ENCODE results near the gene RUNX3. TPM values are rescaled to one million over a fixed set of nuclear protein-coding genes. Genes with fewer than 3 reads are reported as not detected.
A peak's percentile ranks its signal among the peaks of the same experiment; 100 is the strongest.

RUNX3 gene
- total RNA-seq, 2 experiments from 2014 or later = 12.2 to 39.5 TPM

- peak overlapping the region; percentile 76 for H3K27ac ChIP-seq (ENCODE audit: low read depth, low read length, poor library complexity, severe bottlenecking)
- peak overlapping the region; percentile 93 for H2AFZ ChIP-seq (ENCODE audit: low read length)
- H3K79me2 ChIP-seq (ENCODE audit: insufficient read depth, low read depth, low read length) = peaks cover 7% of the 10 kb centered on the region; the same call in 1 of the 2 replicates
- DNase-seq (ENCODE audit: low spot score) = peak; percentile 91
- ChIA-PET CTCF (ENCODE audit: unreplicated experiment) (no interaction called here), POLR2A (interaction anchor here (0.6 to 1.7 kb wide), 6 partner anchors 13 to 1198 kb away, joined by 3 to 11 read pairs (median 4); no protein-coding TSS in a partner anchor)
- H3K4me1 ChIP-seq (ENCODE audit: insufficient read depth, low read length, poor library complexity, severe bottlenecking) = peaks cover 42% of the 10 kb centered on the region
- no peaks in the 10 kb centered on the region for H4K20me1 ChIP-seq (ENCODE audit: insufficient read depth, low read length)
- no TSS peak for BruUV-seq (replicated peaks)
- intact Hi-C loops (cut with micrococcal nuclease; ENCODE audit: unreplicated experiment) = loop anchor here (1.0 kb wide), 1 partner anchor 72 kb away; no protein-coding TSS in a partner anchor
- H3K9me2 ChIP-seq (ENCODE audit: insufficient read depth, low read length) = no peaks in the 10 kb centered on the region
- H3K9me3 ChIP-seq (ENCODE audit: low read length) = no peaks in the 10 kb centered on the region
- H3K36me3 ChIP-seq (ENCODE audit: insufficient read depth, low read length) = no peaks in the 10 kb centered on the region
- H3K4me3 ChIP-seq (ENCODE audit: low read depth, low read length, poor library complexity, severe bottlenecking) = peak overlapping the region; percentile 61
- TF ChIP-seq CTCF (conservative IDR thresholded peaks at IDR 0.05; ENCODE audit: low read length) (no peak), EZH2phosphoT487 (IDR thresholded peaks at IDR 0.05; ENCODE audit: borderline replicate concordance, low read depth, low read length) (no peak)
- peak overlapping the region; percentile 85 for H3K4me2 ChIP-seq (ENCODE audit: low read length)
Measured at GRCh38 chr1:24964811-24965570, 34.9 kb upstream of the RUNX3 start.

- POLR2A ChIA-PET = interaction anchor here (0.6 to 1.7 kb wide), 7 partner anchors 37 to 1325 kb away, joined by 3 to 11 read pairs (median 4); no protein-coding TSS in a partner anchor
- Histone ChIP-seq H4K20me1 (ENCODE audit: insufficient read depth, low read length) (no peaks in the 10 kb centered on the region), H3K4me1 (ENCODE audit: insufficient read depth, low read length, poor library complexity, severe bottlenecking) (peaks cover 42% of the 10 kb centered on the region), H3K79me2 (ENCODE audit: insufficient read depth, low read depth, low read length) (peaks cover 7% of the 10 kb centered on the region; the same call in 1 of the 2 replicates), H3K9me3 (ENCODE audit: low read length) (no peaks in the 10 kb centered on the region), H2AFZ (ENCODE audit: low read length) (peak overlapping the region; percentile 93; the same call in 1 of the 2 replicates), H3K4me2 (ENCODE audit: low read length) (peak overlapping the region; percentile 85), H3K9me2 (ENCODE audit: insufficient read depth, low read length) (no peaks in the 10 kb centered on the region), H3K4me3 (ENCODE audit: low read depth, low read length, poor library complexity, severe bottlenecking) (peak overlapping the region; percentile 61), H3K36me3 (ENCODE audit: insufficient read depth, low read length) (no peaks in the 10 kb centered on the region), H3K27ac (ENCODE audit: low read depth, low read length, poor library complexity, severe bottlenecking) (peak overlapping the region; percentile 76)
- CTCF ChIA-PET (ENCODE audit: unreplicated experiment) = interaction anchor here (1.5 kb wide), 1 partner anchor 73 kb away, joined by 4 read pairs; no protein-coding TSS in a partner anchor
- no TSS peak for BruUV-seq (replicated peaks)
- intact Hi-C loops (cut with micrococcal nuclease; ENCODE audit: unreplicated experiment) = loop anchor here (1.0 kb wide), 1 partner anchor 68 kb away; no protein-coding TSS in a partner anchor
- DNase-seq (ENCODE audit: low spot score) = no peak
- TF ChIP-seq CTCF (conservative IDR thresholded peaks at IDR 0.05; ENCODE audit: low read length) = no peak
- TF ChIP-seq EZH2phosphoT487 (IDR thresholded peaks at IDR 0.05; ENCODE audit: borderline replicate concordance, low read depth, low read length) = no peak
Measured at GRCh38 chr1:24963943-24964693, 34.0 kb upstream of the RUNX3 start.
